ENCODE measurements around the gene TMEM266.

The TMEM266 gene

DNA sequence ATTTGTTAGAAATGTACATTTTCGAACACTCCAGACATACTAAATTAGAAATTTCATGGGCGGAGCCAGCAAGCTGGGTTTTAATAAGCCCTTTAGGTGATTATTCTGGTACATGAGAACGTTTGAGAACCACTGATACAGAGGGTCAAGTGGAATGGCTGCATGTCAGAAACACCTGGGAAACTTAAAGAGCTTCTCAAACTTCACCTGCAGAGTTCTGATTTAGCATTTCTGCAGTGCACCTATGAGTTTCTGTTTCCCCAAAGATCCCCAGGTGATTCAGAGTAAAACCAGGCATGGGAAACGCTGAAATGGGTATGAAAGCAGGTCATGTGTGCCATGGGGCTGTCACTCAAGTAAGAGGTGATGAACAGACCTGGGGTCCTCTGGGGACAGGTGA, 68.1 kb downstream of the TMEM266 start:
- DNase-seq (ENCODE audit: low spot score), result no peak

DNA sequence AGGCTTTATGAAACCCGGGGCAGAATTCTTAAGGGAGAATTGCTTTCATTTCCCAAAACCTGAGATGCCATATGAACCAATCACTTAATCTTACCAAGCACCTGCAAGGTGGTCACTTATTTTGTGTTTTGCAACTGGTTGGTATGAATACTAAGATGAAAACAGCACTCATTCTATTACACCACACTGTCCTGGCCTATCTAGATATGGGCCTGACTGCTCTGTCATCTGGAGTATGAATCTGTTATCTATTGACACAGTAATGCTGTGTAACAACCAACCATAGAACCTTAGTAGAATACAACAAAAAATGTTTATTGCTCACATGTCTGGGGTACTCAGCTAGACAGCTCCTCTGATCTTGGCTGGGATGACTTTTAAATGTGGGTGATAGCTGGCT, 74.8 kb downstream of the TMEM266 start:
- DNase-seq (ENCODE audit: low spot score), result no peak

- no peak for DNase-seq (ENCODE audit: low spot score)
Measured at GRCh38 chr15:76135516-76135915, 75.7 kb downstream of the TMEM266 start.

DNA sequence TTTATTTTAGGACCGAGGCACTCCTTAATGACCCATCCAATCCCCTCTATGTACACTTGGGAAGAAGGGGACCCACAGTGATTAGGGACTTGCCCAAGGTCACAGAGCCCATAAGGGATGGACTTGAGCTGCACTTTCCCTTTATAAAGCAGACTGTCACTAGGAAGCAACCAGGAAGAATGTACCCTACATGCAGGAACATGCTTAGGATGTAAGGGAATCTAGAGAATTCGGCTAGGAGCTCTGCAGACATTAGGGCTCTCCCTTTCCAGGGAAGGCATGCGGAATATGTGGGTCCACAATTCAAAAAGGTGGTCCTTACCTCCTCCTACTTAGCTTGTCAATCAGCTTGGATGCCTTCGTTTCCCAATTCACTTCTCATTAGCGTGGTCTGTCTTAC, 78.7 kb downstream of the TMEM266 start:
- DNase-seq (ENCODE audit: low spot score), result no peak

DNA sequence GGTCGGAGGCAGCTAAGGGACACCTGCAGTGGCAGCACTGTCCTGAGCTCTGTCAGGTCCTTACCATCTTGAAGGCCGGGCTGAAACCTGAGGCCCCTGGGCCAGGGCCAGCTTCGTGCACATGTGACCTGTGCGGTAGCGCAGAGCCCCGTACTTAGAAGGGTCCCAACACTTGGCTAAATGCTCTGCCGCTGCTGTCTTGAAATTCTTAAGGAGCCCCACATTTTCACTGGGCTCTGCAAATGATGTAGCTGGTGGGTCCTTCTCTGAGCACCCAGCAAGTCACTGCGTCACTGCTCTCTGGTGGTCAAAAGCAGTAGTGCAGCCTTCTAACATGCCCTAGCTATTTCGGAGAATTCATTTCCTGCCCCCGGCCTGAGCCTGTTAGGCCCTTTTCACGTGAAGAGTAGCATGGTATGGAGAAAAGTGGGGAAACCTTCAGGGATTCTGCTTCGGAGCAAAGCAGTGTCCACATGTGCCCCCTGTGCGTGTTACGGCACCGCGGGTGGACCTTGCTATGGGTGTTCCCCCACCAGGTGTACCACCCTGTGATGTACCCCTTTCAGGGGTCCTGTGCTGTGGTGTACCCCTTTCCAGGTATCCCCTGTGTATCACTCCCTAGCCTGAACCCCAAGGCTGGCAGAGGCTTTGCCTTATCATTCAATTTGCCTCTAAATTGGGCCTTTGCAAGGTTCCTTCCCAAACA, 79.7 kb downstream of the TMEM266 start:
- peak; percentile 89 for DNase-seq (ENCODE audit: low spot score)

- peak; percentile 28 for DNase-seq (ENCODE audit: low spot score)
Measured at GRCh38 chr15:76140074-76140464, 80.3 kb downstream of the TMEM266 start.

GRCh38 chr15:76146812-76147211, 87.0 kb downstream of the TMEM266 start:
- DNase-seq (ENCODE audit: low spot score), result no peak

DNA sequence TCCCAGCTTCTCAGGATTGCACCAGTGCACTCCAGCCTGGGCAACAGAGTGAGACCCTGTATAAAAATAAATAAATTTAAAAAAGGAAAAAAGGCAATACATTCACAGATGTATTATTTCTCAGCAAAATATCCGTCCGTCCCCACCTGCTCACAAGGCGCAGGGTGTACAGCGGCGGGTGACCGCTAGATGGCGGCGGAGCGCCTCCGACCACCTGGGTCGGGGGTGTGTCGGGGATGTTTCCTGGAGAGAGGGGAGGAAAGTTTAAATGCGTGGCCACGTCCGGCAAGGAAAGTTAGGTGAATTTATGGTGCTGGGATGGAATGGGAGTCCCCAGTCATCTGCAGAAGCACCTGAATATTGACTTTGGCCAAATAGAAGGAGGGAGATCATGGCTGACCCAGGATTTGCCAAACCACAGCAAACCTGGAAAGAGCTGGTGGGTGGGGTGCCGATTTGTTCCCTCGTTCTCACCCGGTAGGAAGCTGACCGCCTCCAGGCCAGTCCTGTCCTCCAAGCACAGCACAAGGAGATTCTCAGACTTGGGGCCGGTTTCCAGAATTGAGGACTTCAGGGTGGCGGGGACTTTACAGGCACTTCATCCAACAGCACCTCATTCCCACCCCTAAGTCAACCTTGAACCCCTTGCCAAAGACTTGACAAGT, 88.3 kb downstream of the TMEM266 start:
- peak; percentile 80 for DNase-seq (ENCODE audit: low spot score)

DNA sequence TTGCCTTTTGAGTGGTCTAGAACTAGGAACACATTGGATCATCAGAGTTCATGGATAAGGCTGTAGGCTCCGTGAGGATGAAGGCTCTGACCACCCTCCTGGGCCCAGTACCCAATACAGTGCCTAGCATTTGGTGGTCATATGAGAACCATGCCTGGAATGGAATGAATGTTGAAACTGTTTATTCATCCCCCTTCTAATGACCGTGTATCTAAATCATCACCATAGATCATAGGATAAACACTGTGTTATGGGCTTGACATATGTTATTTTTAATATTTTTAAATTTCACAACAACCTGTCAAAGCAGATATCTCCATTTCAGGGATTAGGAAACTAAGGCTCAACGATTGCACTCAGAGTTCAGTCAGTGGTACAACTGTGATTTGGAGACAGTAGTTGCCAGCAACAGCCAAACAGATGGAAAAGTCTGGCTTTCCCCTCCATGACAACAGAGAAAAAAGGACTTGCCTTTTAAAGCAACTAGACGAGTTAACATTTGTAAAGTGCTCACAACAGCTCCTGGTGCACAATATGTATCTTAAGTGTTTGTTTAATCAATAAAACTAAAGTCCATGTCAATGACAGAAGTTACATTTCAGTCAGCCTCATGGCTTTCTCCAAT, 89.6 kb downstream of the TMEM266 start:
- peak; percentile 39 for DNase-seq (ENCODE audit: low spot score)

DNA sequence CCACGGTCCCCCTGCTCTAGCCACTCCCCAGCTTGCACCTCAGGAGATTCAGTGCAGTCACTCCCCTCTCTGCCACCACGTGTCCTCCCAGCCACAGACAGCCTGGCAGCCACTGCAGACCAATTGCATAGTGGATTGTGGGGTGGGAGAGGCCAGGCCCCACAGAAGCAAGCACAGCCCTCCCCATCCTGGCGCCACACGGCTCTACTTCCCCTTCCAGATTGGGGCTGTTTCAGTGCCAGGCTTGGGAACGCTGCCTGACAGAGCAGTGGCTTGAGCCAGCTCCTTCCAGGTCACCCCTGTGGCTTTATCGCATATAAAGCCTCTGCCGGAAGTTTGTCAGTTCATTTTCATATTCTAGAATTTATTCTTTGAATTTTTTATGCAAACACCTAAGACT, 90.7 kb downstream of the TMEM266 start:
- DNase-seq (ENCODE audit: low spot score), result no peak

DNA sequence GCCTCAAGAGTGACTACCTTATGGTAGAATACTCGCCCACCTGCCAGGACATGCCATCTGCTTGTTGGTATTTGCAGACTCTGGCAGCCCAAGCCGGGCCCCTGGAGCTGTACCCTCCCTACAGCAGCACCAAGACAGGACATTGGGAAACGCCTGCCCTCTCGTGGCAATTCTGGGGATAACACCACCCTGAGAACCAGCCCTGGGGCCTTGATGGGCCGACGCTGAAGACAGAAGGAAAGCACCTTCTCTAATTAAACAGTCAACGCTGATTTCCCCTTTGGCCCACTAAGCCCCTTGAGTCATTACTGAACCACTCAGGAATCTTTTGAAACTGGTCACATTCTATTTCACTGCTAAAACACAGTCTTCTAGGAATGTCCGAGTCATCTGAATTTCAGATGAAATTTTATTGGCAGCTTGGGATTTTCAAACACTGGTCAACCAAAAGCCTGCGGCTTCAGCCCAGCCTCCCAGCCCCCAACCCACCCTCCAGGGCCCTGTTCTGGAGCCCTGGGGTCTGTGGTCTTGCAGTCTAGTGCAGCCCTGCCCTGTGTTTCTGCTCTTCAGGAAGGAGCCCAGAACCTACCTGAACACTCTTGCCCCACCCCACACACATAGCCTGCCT, 91.3 kb downstream of the TMEM266 start:
- peak; percentile 86 for DNase-seq (ENCODE audit: low spot score)

DNA sequence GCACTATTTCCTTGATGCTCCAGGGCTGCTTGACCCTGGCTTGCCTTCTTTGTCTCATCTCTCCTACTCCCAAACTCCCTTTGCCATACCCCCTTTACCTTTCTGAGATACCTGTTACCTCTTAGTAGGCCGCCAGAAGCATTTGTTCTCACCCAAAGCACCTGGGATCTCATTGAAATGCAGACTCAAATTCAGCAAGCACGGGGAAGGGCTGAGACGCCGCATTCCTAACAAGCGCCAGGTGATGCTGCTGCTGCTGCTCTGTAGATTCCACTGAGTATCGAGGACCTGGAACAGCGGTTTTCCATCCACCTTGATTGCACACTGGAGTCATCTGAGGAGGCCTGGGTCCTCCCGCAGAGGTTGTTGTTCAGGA, 91.8 kb downstream of the TMEM266 start:
- DNase-seq (ENCODE audit: low spot score), result no peak

- no peak for DNase-seq (ENCODE audit: low spot score)
Measured at GRCh38 chr15:76152197-76152596, 92.4 kb downstream of the TMEM266 start.

- DNase-seq (ENCODE audit: low spot score), result no peak
Measured at GRCh38 chr15:76153241-76154197, 93.7 kb downstream of the TMEM266 start.

DNA sequence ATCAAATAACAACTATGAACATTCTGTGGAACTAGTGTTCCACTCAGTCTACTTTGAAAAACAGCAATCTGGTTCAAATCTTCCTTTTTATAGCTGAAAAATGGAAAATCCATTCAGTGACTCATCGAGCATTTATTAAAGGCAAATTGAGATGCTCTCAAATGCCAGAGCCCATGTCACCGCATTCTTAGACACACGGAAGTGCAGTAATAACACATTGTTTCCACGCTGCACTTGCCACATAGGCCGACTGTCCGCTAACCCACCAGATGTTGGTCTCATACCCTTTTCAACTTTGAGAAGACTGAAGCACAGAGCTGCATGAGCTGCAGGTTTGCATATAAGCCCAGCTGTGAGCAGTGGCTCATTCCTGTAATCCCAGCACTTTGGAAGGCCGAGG, 95.9 kb downstream of the TMEM266 start:
- peak; percentile 84 for DNase-seq (ENCODE audit: low spot score)

DNA sequence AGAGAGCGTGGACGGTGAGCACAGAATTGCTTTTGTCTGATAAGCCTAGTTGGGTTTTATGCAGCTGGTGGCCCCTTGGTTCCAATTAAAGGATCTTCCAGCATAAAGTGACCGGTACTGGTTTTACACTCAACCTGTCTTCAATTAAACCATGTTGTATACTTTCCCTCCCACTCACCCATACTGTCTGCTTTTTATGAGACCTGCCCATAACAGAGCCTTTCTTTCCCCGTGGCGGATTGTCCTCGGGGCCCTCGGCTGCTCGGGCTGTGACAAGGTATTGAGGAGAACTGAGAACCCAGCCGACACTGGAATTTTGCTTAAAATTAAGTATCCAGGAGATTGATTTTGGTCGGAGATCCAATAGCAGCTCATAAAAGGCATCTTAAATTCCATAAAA, 98.4 kb downstream of the TMEM266 start:
- no peak for DNase-seq (ENCODE audit: low spot score)

DNA sequence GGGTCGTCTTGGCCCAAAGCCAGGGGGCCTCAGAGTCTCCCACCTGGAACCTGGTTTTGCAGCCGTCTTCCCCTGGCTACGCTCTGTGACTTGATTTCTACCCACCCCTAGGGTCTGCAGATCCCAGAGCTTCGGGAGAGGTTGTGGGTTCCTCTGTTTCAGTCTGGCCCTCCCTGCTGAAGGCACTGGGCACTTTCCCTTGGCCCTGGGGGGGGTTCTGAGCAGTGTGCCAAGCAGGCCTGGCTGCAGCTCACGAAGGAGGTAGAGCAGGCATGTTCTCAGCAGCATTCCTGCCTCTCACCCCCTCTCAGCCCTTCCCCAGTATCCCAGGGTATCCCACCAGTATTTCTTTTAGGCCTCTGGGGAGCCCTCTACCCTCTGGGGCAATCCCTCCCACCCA, 99.0 kb downstream of the TMEM266 start:
- DNase-seq (ENCODE audit: low spot score), result no peak

DNA sequence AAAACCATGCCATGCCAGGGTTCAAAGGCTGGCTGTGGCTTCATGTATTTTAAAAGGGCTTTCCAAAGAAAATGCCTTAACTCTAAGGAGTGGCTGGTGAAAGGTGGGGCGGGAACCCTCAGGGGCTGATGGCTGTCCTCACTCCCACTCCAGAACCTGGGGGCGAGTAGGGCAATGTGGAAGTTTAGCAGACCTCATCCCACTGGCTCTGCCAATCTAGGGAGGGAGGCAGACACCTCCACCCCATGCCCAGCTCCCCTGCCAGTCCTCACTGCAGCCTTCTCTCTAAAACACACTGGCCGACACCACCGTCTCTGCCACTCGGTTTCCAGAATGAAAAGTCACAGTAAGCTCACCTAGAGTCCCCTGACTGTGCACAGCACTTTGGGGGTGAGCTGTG, 99.5 kb downstream of the TMEM266 start:
- DNase-seq (ENCODE audit: low spot score), result no peak

GRCh38 chr15:76160426-76161152, 100.8 kb downstream of the TMEM266 start:
- peak; percentile 37 for DNase-seq (ENCODE audit: low spot score)

GRCh38 chr15:76161153-76162035, 101.6 kb downstream of the TMEM266 start:
- peak; percentile 35 for DNase-seq (ENCODE audit: low spot score)

Measured in GM03348 (cell line).